ENCODE measurements around the gene MIB2.

DNA sequence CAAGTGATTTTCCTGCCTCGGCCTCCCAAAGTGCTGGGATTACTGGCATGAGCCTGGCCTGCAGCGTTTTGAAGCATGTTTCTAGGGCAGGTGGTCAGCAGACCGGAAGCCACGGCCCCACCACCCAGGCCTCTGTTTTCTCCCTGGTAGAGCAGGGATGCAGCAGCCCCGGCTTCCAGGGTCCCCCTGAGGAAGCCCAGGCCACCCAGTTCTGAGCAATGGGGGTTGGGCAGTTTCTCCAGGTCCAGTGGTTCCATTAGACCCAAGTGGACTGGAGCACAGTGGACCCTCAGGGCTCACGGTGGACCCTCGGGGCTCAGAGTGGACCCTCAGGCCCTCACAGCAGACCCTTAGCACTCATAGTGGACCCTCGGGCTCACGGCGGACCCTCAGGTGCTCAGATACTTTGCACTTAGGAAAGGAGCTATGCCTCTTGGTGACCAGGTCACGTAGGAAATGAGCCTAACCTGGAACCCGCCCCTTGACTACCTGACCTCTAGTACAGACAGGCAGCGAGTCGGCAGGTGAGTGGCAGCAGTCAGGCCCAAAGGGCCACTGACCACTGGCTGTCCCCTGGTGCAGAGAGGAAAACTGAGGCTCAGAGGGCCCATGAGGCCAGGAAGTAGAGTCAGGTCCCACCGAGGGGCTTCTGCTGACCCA is 10.8 kb upstream of the MIB2 start:
- TF ChIP-seq FOSL2 (IDR thresholded peaks at IDR 0.05; ENCODE audit: borderline replicate concordance, low read depth), result no peak
- TF ChIP-seq YY1 (IDR thresholded peaks at IDR 0.05; ENCODE audit: low read depth), result no peak
- no peak for TF ChIP-seq JUND (IDR thresholded peaks at IDR 0.05)
- no peak for TF ChIP-seq RAD21 (IDR thresholded peaks at IDR 0.05; ENCODE audit: low read length)
- TF ChIP-seq, protein P1, sequence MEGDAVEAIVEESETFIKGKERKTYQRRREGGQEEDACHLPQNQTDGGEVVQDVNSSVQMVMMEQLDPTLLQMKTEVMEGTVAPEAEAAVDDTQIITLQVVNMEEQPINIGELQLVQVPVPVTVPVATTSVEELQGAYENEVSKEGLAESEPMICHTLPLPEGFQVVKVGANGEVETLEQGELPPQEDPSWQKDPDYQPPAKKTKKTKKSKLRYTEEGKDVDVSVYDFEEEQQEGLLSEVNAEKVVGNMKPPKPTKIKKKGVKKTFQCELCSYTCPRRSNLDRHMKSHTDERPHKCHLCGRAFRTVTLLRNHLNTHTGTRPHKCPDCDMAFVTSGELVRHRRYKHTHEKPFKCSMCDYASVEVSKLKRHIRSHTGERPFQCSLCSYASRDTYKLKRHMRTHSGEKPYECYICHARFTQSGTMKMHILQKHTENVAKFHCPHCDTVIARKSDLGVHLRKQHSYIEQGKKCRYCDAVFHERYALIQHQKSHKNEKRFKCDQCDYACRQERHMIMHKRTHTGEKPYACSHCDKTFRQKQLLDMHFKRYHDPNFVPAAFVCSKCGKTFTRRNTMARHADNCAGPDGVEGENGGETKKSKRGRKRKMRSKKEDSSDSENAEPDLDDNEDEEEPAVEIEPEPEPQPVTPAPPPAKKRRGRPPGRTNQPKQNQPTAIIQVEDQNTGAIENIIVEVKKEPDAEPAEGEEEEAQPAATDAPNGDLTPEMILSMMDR (IDR thresholded peaks at IDR 0.05), result no peak
- no peak for TF ChIP-seq MEF2A (IDR thresholded peaks at IDR 0.05; ENCODE audit: borderline replicate concordance, low read depth)
- no peak for TF ChIP-seq POLR2AphosphoS5 (IDR thresholded peaks at IDR 0.05; ENCODE audit: low read depth, low read length)

All from SK-N-SH (cell line).